Smooth muscle cell (in vitro differentiated cells): ENCODE data around the gene BCO2. TPM values are rescaled to one million over a fixed set of nuclear protein-coding genes. Genes with fewer than 3 reads are reported as not detected.

Experiments used
- DNase-seq: peaks from one replicate; lab custom pipeline; 2025; ENCODE audit not compliant: unreplicated experiment; lab: John Stamatoyannopoulos, UW
- H2AFZ ChIP-seq: fragments of 200-600 bp; sonication (generic); 2 replicates; pipeline ENCODE4 v1.6.0; 2016; ENCODE audit warnings: antibody characterized with exemption, low read depth, mild to moderate bottlenecking
- H3F3A ChIP-seq: fragments of 200-600 bp; sonication (generic); 2 replicates; pipeline ENCODE4 v1.6.0; 2017; ENCODE audit warnings: antibody characterized with exemption, low read depth
- H3K27ac ChIP-seq: fragments of 200-600 bp; sonication (generic); 2 replicates; pipeline ENCODE4 v1.5.1; 2016; ENCODE audit warnings: low read depth, mild to moderate bottlenecking
- H3K27me3 ChIP-seq: fragments of 200-600 bp; sonication (generic); 2 replicates; pipeline ENCODE4 v1.6.1; 2016; ENCODE audit warnings: low read depth, mild to moderate bottlenecking
- H3K36me3 ChIP-seq: fragments of 200-600 bp; sonication (generic); 2 replicates; pipeline ENCODE4 v1.5.1; 2016; ENCODE audit warnings: low read depth
- H3K4me1 ChIP-seq: fragments of 200-600 bp; sonication (generic); 2 replicates; pipeline ENCODE4 v1.5.1; 2016; ENCODE audit warnings: low read depth
- H3K4me2 ChIP-seq: fragments of 200-600 bp; sonication (generic); 2 replicates; pipeline ENCODE4 v1.6.0; 2016; ENCODE audit warnings: mild to moderate bottlenecking
- H3K4me3 ChIP-seq: fragments of 200-600 bp; sonication (generic); 2 replicates; pipeline ENCODE4 v1.5.1; 2016; ENCODE audit warnings: mild to moderate bottlenecking
- H3K79me2 ChIP-seq: fragments of 200-600 bp; sonication (generic); 2 replicates; pipeline ENCODE4 v1.6.0; 2016; ENCODE audit warnings: low read depth, mild to moderate bottlenecking
- H3K9ac ChIP-seq: fragments of 200-600 bp; sonication (generic); 2 replicates; pipeline ENCODE4 v1.6.0; 2016; ENCODE audit warnings: low read depth
- H3K9me3 ChIP-seq: fragments of 200-600 bp; sonication (generic); replicated peaks from 2 replicates; pipeline ENCODE4 v1.5.1; 2016; ENCODE audit warnings: low read depth
- H4K20me1 ChIP-seq: fragments of 200-600 bp; sonication (generic); 2 replicates; pipeline ENCODE4 v1.6.0; 2016; ENCODE audit warnings: low read depth
- CTCF ChIP-seq: fragments of 200-600 bp; sonication (generic); IDR thresholded peaks from 2 replicates; pipeline ENCODE4 v1.5.1; 2017; ENCODE audit warnings: borderline replicate concordance, mild to moderate bottlenecking, antibody characterized with exemption; ENCODE audit not compliant: insufficient read depth, poor library complexity, severe bottlenecking
- WGBS: methylation state at CpG from one replicate; pipeline ENCODE4 v1.1.7; 2016; ENCODE audit warnings: low lambda C conversion rate; 5-methylcytosine and 5-hydroxymethylcytosine counted together
- polyA plus RNA-seq: library from polyadenylated mRNA; unstranded; fragments of >200 nt; fragmentation: Nextera tagmentation; extraction: Ambion mirVana; gene quantifications from 2 replicates; pipeline ENCODE4 v1.2.1, GENCODE V29; 2016
- total RNA-seq: library from RNA; depleted of rRNA; stranded (reverse); fragments of >200 nt; gene quantifications from 2 replicates; pipeline ENCODE4 v1.2.3, GENCODE V29; 2014

The BCO2 gene
- total and polyA plus RNA-seq, 2 experiments from 2014 or later = 0.82 to 1.8 TPM

- Histone ChIP-seq H3F3A (no peaks in the 10 kb centered on the region), H3K27me3 (no peaks in the 10 kb centered on the region), H3K9me3 (no peaks in the 10 kb centered on the region), H3K36me3 (no peaks in the 10 kb centered on the region), H3K4me2 (peak within 1 kb of the TSS; percentile 94), H4K20me1 (no peaks in the 10 kb centered on the region), H3K27ac (peak within 1 kb of the TSS; percentile 93), H3K79me2 (peaks cover 33% of the 10 kb centered on the region), H3K4me3 (peak within 1 kb of the TSS; percentile 77), H2AFZ (peak within 1 kb of the TSS; percentile 95), H3K4me1 (peaks cover 8% of the 10 kb centered on the region), H3K9ac (peak within 1 kb of the TSS; percentile 88)
- peak; percentile 73 for DNase-seq
- under 1% methylated on average over 62 of the region's 70 CpGs for WGBS
- TF ChIP-seq CTCF = no peak
Observed at GRCh38 chr11:112226062-112226830, 50.9 kb downstream of the BCO2 start, which contains the start of gene PTS. PTS (plus strand) TSS chr11:112226428; CDS start chr11:112226444, 16 bp downstream.

GRCh38 chr11:112226831-112227401 lies 51.6 kb downstream of the BCO2 start:
- H3K27me3 ChIP-seq = no peaks in the 10 kb centered on the region
- 5% methylated on average over 16 of the region's 16 CpGs for WGBS
- H3K79me2 ChIP-seq = peaks cover 35% of the 10 kb centered on the region
- peaks cover 8% of the 10 kb centered on the region for H3K4me1 ChIP-seq
- no peaks in the 10 kb centered on the region for H4K20me1 ChIP-seq
- no peak for DNase-seq
- TF ChIP-seq CTCF = no peak
- H3K4me3 ChIP-seq = peak overlapping the region; percentile 77
- no peaks in the 10 kb centered on the region for H3K9me3 ChIP-seq
- no peaks in the 10 kb centered on the region for H3F3A ChIP-seq
- peak overlapping the region; percentile 88 for H3K9ac ChIP-seq
- peak overlapping the region; percentile 93 for H3K27ac ChIP-seq
- peak overlapping the region; percentile 94 for H3K4me2 ChIP-seq
- no peaks in the 10 kb centered on the region for H3K36me3 ChIP-seq
- H2AFZ ChIP-seq = peak overlapping the region; percentile 95

- 75% methylated on average over 4 of the region's 4 CpGs for WGBS
- H3K27me3 ChIP-seq = no peaks in the 10 kb centered on the region
- no peak for DNase-seq
- peaks cover 8% of the 10 kb centered on the region for H3K4me1 ChIP-seq
- H3K4me2 ChIP-seq = peak overlapping the region; percentile 94
- peak overlapping the region; percentile 77 for H3K4me3 ChIP-seq
- peaks cover 40% of the 10 kb centered on the region for H3K79me2 ChIP-seq
- no peaks in the 10 kb centered on the region for H3K9me3 ChIP-seq
- H4K20me1 ChIP-seq = no peaks in the 10 kb centered on the region
- no peaks in the 10 kb centered on the region for H3F3A ChIP-seq
- TF ChIP-seq CTCF = no peak
- H3K9ac ChIP-seq = peak overlapping the region; percentile 88
- no peak overlapping the region for H2AFZ ChIP-seq
- peak overlapping the region; percentile 93 for H3K27ac ChIP-seq
- no peaks in the 10 kb centered on the region for H3K36me3 ChIP-seq
Observed at GRCh38 chr11:112227471-112227870, 52.2 kb downstream of the BCO2 start.
